DOHH2 (cell line): ENCODE measurements around the gene U2AF2.

Experiments
- H3F3A ChIP-seq: fragments of 200-600 bp; sonication (generic), shearing (Covaris generic); 2 replicates; pipeline ENCODE4 v1.6.0; 2016; ENCODE audit warnings: antibody characterized with exemption, mild to moderate bottlenecking; ENCODE audit not compliant: control insufficient read depth, insufficient read depth
- H3K27ac ChIP-seq: fragments of 200-600 bp; sonication (generic); 2 replicates; pipeline ENCODE4 v1.5.1; 2014; ENCODE audit warnings: low read depth, mild to moderate bottlenecking, low read length, moderate library complexity
- H3K27me3 ChIP-seq: fragments of 200-600 bp; sonication (generic); 2 replicates; pipeline ENCODE4 v1.6.1; 2014; ENCODE audit warnings: mild to moderate bottlenecking, low read length, mixed read lengths; ENCODE audit not compliant: control insufficient read depth
- H3K36me3 ChIP-seq: fragments of 200-600 bp; sonication (generic); 2 replicates; pipeline ENCODE4 v1.6.1; 2014; ENCODE audit warnings: mild to moderate bottlenecking, low read length, moderate library complexity, mixed read lengths; ENCODE audit not compliant: control insufficient read depth
- H3K4me1 ChIP-seq: fragments of 200-600 bp; sonication (generic); 2 replicates; pipeline ENCODE4 v1.6.1; 2014; ENCODE audit warnings: mild to moderate bottlenecking, low read length, mixed read lengths; ENCODE audit not compliant: control insufficient read depth
- H3K4me2 ChIP-seq: fragments of 200-600 bp; sonication (generic); 2 replicates; pipeline ENCODE4 v1.6.0; 2014; ENCODE audit warnings: mild to moderate bottlenecking, low read length, moderate library complexity
- H3K4me3 ChIP-seq: fragments of 200-600 bp; sonication (generic); 2 replicates; pipeline ENCODE4 v1.5.1; 2014; ENCODE audit warnings: mild to moderate bottlenecking, low read length, mixed read lengths
- H3K79me2 ChIP-seq: fragments of 200-600 bp; sonication (generic); 2 replicates; pipeline ENCODE4 v1.6.1; 2014; ENCODE audit warnings: mild to moderate bottlenecking, low read length, mixed read lengths; ENCODE audit not compliant: control insufficient read depth
- H3K9me2 ChIP-seq: fragments of 200-600 bp; sonication (generic); replicated peaks from 2 replicates; pipeline ENCODE4 v1.6.1; 2014; ENCODE audit warnings: mild to moderate bottlenecking, low read length, mixed read lengths; ENCODE audit not compliant: control insufficient read depth
- H3K9me3 ChIP-seq: fragments of 200-600 bp; sonication (generic); 2 replicates; pipeline ENCODE4 v1.6.1; 2014; ENCODE audit warnings: antibody characterized with exemption, low read length, mixed read lengths; ENCODE audit not compliant: control insufficient read depth, insufficient read depth
- H4K20me1 ChIP-seq: fragments of 200-600 bp; sonication (generic); 2 replicates; pipeline ENCODE4 v1.6.0; 2014; ENCODE audit warnings: low read depth, mild to moderate bottlenecking, antibody characterized with exemption, low read length, moderate library complexity; ENCODE audit not compliant: control insufficient read depth, insufficient read depth
- EZH2phosphoT487 ChIP-seq: fragments of 200-600 bp; sonication (generic); IDR thresholded peaks from 2 replicates; pipeline ENCODE4 v1.6.1; 2017; ENCODE audit warnings: borderline replicate concordance, mild to moderate bottlenecking, antibody characterized with exemption, low read length, moderate library complexity, mixed read lengths
- TF ChIP-seq, protein P1 (sequence below): fragments of 200-600 bp; sonication (generic); IDR thresholded peaks from one replicate; pipeline ENCODE4 v1.5.1; 2014; ENCODE audit warnings: antibody characterized with exemption, mild to moderate bottlenecking, low read depth, low read length; ENCODE audit not compliant: poor library complexity, severe bottlenecking

U2AF2 gene

DNA sequence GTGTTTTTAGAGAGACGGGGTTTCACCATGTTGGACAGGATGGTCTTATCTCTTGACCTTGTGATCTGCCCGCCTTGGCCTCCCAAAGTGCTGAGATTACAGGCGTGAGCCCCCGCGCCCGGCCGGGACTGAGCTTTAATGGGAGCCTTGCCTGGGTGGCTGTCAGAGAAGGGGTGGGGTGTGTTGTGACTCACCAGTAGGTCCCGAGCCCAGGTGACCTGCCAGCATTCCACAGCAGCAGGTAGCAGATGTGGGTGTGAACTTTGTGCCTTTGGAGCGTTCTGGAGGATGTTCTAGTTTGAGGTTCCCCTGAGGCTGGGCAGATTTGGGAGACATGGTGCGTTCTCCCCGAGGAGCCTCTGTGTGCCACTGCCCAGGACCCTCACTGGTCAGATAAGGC lies 13.1 kb downstream of the U2AF2 start:
- peaks cover 19% of the 10 kb centered on the region for H3F3A ChIP-seq

DNA sequence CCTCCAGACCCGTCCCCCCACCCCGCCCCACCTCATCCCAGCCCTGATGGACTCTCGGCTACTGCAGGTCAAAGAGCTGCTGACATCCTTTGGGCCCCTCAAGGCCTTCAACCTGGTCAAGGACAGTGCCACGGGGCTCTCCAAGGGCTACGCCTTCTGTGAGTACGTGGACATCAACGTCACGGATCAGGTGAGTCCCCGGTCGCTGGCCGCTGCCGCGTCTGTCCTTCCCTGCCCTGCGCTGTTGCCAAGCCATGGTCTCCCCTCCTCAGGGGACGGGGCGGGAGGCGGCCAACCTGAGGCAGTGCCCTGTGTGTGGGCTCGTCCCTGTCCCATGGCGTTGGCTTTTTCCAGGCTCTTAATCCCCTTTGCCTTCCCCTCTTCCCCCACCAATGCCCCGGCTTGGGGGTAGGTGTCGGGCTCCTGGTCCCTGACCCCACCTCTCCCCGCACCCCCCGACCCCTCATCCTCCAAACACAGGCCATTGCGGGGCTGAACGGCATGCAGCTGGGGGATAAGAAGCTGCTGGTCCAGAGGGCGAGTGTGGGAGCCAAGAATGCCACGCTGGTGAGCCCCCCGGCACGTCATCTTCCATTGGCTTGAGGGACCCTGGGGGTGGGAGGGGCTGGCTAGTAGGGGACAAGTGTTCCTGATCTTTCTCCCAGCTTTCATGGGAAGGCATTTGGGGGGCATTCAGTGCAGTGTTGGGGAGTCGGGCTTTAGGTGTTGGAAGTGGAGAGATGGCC lies 13.9 kb downstream of the U2AF2 start:
- no peak for TF ChIP-seq EZH2phosphoT487
- TF ChIP-seq, protein P1, sequence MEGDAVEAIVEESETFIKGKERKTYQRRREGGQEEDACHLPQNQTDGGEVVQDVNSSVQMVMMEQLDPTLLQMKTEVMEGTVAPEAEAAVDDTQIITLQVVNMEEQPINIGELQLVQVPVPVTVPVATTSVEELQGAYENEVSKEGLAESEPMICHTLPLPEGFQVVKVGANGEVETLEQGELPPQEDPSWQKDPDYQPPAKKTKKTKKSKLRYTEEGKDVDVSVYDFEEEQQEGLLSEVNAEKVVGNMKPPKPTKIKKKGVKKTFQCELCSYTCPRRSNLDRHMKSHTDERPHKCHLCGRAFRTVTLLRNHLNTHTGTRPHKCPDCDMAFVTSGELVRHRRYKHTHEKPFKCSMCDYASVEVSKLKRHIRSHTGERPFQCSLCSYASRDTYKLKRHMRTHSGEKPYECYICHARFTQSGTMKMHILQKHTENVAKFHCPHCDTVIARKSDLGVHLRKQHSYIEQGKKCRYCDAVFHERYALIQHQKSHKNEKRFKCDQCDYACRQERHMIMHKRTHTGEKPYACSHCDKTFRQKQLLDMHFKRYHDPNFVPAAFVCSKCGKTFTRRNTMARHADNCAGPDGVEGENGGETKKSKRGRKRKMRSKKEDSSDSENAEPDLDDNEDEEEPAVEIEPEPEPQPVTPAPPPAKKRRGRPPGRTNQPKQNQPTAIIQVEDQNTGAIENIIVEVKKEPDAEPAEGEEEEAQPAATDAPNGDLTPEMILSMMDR: no peak
- H3K9me2 ChIP-seq: no peaks in the 10 kb centered on the region
- no peaks in the 10 kb centered on the region for H3K27me3 ChIP-seq
- no peaks in the 10 kb centered on the region for H3K9me3 ChIP-seq
- no peak overlapping the region for H3K4me3 ChIP-seq
- peaks cover 89% of the 10 kb centered on the region for H3K36me3 ChIP-seq
- peaks cover 28% of the 10 kb centered on the region for H3K4me1 ChIP-seq
- H4K20me1 ChIP-seq: peaks cover 29% of the 10 kb centered on the region
- H3K4me2 ChIP-seq: no peak overlapping the region
- peaks cover 98% of the 10 kb centered on the region for H3K79me2 ChIP-seq
- no peak overlapping the region for H3K27ac ChIP-seq
- peaks cover 27% of the 10 kb centered on the region for H3F3A ChIP-seq

More for the DNA sequence above, 13.1 kb downstream of the U2AF2 start:
- no peaks in the 10 kb centered on the region for H3K27me3 ChIP-seq
- H3K4me3 ChIP-seq: no peak overlapping the region
- no peaks in the 10 kb centered on the region for H3K9me2 ChIP-seq
- H3K4me2 ChIP-seq: no peak overlapping the region
- H3K4me1 ChIP-seq: peaks cover 23% of the 10 kb centered on the region
- peaks cover 98% of the 10 kb centered on the region for H3K79me2 ChIP-seq
- H3K27ac ChIP-seq: no peak overlapping the region
- H3K9me3 ChIP-seq: no peaks in the 10 kb centered on the region
- peaks cover 33% of the 10 kb centered on the region for H4K20me1 ChIP-seq
- H3K36me3 ChIP-seq: peaks cover 91% of the 10 kb centered on the region
- no peak for TF ChIP-seq EZH2phosphoT487
- TF ChIP-seq, protein P1: no peak

DNA sequence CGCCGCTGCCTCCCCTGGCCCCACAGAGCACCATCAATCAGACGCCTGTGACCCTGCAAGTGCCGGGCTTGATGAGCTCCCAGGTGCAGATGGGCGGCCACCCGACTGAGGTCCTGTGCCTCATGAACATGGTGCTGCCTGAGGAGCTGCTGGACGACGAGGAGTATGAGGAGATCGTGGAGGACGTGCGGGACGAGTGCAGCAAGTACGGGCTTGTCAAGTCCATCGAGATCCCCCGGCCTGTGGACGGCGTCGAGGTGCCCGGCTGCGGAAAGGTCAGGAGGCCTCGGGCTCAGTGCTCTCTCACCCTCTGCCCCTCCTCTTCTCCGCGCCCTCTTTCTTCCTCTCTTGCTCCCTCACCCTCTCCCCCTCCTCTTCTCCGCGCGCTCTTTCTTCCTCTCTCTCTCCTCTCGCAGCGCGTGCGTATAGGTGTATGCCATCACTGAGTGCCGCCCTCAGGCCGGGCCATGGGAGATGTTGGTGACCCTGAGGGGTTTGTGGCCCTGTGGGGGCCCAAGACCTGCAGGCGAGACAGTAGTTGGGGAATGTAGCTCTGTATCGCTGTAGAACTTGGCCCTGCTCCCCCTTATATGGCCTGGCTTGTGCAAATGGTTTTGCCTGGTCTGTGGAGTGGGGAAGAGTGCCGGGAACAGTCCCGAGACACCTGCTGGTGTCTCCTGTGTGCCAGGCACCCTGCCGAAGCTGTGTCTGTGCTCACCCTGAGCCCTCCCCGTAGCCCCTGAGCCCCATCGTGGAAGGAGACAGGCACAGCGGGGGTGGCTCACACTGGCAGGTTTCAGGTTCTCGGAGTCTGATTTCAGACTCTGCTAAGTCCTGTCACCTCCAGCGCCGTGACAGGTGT lies 14.8 kb downstream of the U2AF2 start:
- H3K27ac ChIP-seq: no peak overlapping the region
- peaks cover 85% of the 10 kb centered on the region for H3K36me3 ChIP-seq
- no peak overlapping the region for H3K4me3 ChIP-seq
- H3K79me2 ChIP-seq: peaks cover 94% of the 10 kb centered on the region
- H3K27me3 ChIP-seq: no peaks in the 10 kb centered on the region
- H3K9me2 ChIP-seq: no peaks in the 10 kb centered on the region
- H3F3A ChIP-seq: peaks cover 31% of the 10 kb centered on the region
- H3K9me3 ChIP-seq: no peaks in the 10 kb centered on the region
- H4K20me1 ChIP-seq: peaks cover 26% of the 10 kb centered on the region
- peaks cover 34% of the 10 kb centered on the region for H3K4me1 ChIP-seq
- no peak overlapping the region for H3K4me2 ChIP-seq
- TF ChIP-seq EZH2phosphoT487: no peak
- TF ChIP-seq, protein P1: no peak
